KOPT-K1 (cell line): Measurements from ENCODE around the gene PARD6B.
"Not testable (repeated sequence)": the region's sequence is repeated elsewhere in the genome, so short reads cannot be mapped to it uniquely, and the experiment has no call there.

ENCODE experiments used
- H3K27ac ChIP-seq: fragments of 200-600 bp; sonication (generic); 2 replicates; pipeline ENCODE4 v1.5.1; 2016; ENCODE audit warnings: antibody characterized with exemption, mild to moderate bottlenecking, low read depth, low read length; ENCODE audit not compliant: poor library complexity, severe bottlenecking
- H3K36me3 ChIP-seq: fragments of 200-600 bp; sonication (generic); 2 replicates; pipeline ENCODE4 v1.5.1; 2017; ENCODE audit warnings: antibody characterized with exemption, mild to moderate bottlenecking, low read length, moderate library complexity; ENCODE audit not compliant: insufficient read depth
- H3K9me3 ChIP-seq: fragments of 200-600 bp; sonication (generic); 2 replicates; pipeline ENCODE4 v1.5.1; 2017; ENCODE audit warnings: antibody characterized with exemption, low read length, mild to moderate bottlenecking; ENCODE audit not compliant: insufficient read depth, poor library complexity, severe bottlenecking

PARD6B gene

DNA sequence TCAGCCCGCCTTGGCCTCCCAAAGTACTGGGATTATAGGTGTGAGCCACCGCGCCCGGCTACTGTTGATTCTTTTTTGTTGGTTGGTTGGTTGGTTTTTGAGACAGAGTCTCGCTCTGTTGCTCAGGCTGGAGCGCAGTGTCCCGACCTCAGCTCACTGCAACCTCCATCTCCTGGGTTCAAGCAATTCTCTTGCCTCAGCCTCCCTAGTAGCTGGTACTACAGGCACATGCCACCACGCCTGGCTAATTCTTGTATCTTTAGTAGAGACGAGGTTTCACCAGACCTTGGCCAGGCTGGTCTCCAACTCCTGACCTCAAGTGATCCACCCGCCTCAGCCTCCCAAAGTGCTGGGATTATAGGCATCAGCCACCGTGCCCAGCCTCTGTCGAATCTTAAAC, 17.0 kb upstream of the PARD6B start:
- not testable (repeated sequence) for H3K36me3 ChIP-seq, H3K9me3 ChIP-seq, H3K27ac ChIP-seq

DNA sequence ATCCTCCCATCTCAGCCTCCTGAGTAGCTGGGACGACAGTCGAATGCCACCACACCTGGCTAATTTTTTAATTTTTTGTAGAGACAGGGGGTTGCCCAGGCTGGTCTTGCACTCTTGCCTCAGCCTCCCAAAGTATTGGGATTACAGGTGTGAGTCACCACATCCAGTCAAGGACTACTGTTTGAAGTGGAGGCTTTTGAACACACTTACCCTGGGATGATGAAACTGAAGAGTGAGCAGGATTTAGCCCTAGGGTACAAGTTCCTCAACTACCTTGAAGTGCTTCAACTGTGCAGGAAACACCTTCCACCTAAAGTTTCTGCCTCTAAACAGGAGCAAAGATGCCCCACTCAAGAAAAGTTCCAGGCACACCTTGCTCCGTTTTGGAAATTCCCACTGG, 15.7 kb upstream of the PARD6B start:
- no peak overlapping the region for H3K27ac ChIP-seq
- H3K9me3 ChIP-seq, result no peaks in the 10 kb centered on the region
- no peaks in the 10 kb centered on the region for H3K36me3 ChIP-seq

DNA sequence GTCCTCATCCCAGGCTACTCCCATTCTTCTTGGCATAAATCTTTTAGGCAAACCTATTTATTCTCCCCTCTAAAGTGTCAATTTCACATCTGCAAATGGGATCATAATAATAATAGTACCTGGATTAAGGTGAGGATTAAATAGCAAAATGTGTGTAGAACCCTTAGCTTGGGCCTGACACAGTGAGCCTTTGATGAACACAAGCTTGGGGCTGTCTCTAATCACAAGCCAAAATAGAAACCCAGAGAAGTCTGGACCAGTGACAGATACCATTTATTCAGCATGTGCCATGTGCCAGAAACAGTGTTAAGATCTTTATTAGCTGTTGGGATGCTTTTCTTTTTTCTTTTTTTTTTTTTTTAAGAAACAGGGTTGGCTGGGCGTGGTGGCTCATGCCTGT, 14.9 kb upstream of the PARD6B start:
- Histone ChIP-seq H3K36me3 (no peaks in the 10 kb centered on the region), H3K27ac (no peak overlapping the region), H3K9me3 (no peaks in the 10 kb centered on the region)

DNA sequence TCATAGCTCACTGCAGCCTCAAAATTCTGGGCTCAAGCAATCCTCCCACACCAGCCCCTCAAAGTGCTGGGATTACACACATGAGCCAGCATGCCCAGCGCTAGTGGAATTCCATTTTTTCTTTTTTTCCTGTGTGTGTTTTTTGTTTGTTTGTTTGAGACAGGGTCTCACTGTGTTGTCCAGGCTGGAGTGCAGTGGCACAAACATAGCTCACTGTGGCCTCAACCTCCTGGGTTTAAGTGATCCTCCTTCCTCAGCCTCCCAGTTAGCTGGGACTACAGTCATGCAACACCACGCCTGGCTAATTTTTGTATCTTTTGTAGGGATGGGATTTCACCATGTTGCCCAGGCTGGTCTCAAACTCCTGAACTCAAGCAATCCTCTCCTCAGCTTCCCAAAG, 14.1 kb upstream of the PARD6B start:
- Histone ChIP-seq H3K9me3 (no peaks in the 10 kb centered on the region), H3K27ac (no peak overlapping the region), H3K36me3 (no peaks in the 10 kb centered on the region)

DNA sequence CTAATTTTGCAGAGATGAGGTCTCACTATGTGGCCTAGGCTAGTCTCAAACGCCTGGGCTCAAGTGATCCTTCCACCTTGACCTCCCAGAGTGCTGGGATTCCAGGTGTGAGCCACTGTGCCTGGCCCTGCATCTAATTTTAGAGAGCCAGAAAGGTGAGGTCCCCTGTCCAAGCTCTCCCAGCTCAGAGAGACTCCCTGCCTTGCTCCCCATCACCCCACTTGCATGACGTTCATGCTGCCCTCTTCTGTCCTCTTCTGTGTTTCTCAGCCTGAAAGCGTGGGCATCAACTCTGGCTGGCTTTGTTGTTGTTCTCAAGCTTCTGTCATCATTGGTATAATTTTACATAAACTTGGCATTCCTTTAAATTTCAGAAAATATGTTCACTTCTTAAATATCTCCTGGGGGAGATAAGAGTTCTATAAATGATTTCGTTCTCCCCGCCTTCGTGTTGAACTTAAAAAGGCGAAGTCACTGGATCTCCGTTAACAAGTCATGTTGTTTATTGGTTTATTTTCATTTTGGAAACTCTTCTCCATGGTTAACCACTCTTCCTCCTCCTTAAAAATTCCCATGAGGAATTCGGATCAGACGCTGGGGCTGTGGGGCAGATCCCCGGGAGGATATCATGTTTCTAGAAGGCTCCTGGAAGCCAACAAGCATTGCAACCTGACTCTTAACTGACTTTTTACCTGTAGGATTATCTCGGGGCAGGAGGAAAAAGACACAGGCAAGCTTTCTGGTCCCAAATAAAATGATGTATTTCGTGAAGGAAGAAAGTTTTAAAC, 13.2 kb upstream of the PARD6B start:
- Histone ChIP-seq H3K36me3 (no peaks in the 10 kb centered on the region), H3K9me3 (no peaks in the 10 kb centered on the region), H3K27ac (no peak overlapping the region)

DNA sequence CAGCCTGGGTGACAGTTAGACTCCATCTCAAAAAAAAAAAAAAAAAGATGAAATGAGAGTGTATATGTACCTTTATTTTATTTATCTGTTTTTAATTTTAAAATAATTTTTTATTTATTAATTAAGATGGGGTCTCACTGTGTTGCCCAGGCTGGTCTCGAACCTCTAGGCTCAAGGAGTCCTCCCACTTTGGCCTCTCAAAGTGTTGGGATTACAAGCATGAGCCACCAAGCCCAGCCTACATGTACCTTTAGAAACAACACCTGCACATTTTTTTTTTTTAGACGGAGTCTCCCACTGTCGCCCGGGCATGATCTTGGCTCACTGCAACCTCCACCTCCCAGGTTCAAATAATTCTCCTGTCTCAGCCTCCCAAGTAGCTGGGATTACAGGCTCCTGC, 12.1 kb upstream of the PARD6B start:
- H3K27ac ChIP-seq, result no peak overlapping the region
- H3K36me3 ChIP-seq, result no peaks in the 10 kb centered on the region
- H3K9me3 ChIP-seq, result no peaks in the 10 kb centered on the region

DNA sequence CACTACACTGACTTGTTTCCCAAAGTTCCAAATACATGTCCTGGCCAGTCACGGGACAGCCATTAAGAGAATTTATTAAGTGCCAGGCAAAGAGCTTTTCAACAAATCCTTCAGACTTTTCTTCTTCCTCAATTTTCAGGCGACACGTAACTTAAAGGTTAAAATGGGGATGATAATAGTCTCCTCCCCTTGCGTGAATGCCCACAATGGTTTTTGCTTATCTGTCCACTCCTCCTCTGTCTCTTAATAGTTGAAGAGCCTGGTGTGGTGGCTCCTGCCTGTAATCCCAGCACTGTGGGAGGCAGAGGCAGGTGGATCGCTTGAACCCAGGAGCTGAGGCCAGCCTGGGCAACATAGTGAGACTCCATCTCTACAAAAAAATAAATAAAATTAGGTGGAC, 11.4 kb upstream of the PARD6B start:
- H3K27ac ChIP-seq, result no peak overlapping the region
- H3K9me3 ChIP-seq, result no peaks in the 10 kb centered on the region
- no peaks in the 10 kb centered on the region for H3K36me3 ChIP-seq

DNA sequence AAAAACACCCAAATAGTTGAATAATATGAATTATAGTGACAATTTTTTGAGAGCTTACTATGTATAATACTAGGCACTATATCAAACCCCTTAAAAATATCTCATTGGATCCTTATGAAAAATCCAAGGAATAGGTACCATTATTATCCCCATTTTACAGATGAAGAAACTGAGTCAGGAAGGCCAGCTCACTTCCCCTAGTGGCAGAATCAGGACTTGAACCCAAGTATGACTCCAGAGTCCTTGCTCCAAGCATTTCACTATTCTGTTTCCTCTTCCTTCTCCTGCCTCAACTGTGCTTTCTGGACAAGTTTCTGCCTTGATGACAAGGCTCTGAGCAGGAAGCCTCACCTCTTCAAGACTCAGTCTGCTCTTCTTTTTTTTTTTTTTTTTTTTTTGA, 10.8 kb upstream of the PARD6B start:
- Histone ChIP-seq H3K27ac (no peak overlapping the region), H3K9me3 (no peaks in the 10 kb centered on the region), H3K36me3 (no peaks in the 10 kb centered on the region)

DNA sequence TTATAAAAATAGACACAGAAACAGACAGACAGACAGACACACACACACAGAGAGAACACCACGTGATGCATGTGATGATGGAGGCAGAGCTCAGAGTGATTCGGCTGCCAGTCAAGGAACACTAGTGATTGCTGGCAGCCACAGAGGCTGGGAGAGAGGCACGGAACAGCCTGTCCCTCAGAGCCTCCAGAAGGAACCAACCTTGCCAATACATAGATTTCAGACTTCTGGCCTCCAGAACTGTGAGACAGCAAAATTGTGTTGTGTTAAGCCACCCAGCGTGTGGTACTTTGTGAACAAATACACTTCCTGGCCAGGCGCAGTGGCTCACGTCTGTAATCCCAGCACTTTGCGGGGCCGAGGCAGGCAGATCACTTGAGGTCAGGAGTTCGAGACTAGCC, 9.5 kb upstream of the PARD6B start:
- no peak overlapping the region for H3K27ac ChIP-seq
- no peaks in the 10 kb centered on the region for H3K36me3 ChIP-seq
- no peaks in the 10 kb centered on the region for H3K9me3 ChIP-seq

DNA sequence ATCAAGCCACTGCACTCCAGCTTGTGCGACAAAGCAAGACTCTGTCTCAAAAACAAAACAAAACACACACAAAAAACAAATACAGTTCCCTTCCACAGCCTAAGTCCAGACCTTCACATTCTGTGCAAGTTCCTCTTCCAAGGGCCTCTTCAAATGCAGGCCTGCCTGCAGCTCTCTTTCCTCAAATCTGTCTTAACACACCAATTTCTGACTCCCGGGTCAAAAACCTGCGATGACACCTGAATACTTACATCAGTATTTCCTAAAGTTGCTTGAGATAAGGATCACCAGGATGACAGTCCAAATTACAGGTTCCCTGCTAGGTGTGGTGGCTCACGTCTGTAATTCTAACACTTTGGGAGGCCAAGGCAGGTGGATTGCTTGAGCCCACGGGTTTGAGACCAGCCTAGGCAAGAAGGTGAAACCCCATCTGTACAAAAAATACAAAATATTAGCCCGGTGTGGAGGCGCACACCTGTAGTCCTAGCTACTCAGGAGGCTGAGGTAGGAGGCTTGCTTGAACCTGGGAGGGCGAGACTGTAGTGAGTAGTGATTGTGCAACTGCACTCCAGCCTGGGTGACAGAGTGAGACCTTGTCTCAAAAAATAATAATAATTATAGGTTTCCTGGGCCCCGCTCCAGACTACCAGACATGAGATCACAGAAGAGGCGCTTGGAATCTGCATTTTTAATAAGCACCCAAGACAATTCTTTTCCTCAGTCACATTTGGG, 8.8 kb upstream of the PARD6B start:
- Histone ChIP-seq H3K36me3 (no peaks in the 10 kb centered on the region), H3K27ac (no peak overlapping the region), H3K9me3 (no peaks in the 10 kb centered on the region)

DNA sequence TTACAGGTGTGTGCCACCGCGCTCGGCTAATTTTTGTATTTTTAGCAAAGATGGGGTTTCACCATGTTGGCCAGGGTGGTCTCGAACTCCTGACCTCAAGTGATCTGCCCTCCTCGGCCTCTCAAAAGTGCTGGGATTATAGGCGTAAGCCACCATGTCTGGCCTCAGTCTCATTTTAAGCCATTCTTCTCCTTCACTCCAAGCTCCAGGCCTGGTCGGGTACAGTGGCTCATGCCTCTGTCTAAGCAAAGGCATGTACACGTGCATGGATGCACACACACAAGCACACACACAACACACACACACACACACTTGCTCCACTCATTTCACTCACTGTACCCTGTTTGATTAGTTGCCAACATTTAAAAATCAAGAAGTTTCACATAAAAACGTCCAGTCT, 7.7 kb upstream of the PARD6B start:
- Histone ChIP-seq H3K9me3 (no peaks in the 10 kb centered on the region), H3K27ac (no peak overlapping the region), H3K36me3 (no peaks in the 10 kb centered on the region)

DNA sequence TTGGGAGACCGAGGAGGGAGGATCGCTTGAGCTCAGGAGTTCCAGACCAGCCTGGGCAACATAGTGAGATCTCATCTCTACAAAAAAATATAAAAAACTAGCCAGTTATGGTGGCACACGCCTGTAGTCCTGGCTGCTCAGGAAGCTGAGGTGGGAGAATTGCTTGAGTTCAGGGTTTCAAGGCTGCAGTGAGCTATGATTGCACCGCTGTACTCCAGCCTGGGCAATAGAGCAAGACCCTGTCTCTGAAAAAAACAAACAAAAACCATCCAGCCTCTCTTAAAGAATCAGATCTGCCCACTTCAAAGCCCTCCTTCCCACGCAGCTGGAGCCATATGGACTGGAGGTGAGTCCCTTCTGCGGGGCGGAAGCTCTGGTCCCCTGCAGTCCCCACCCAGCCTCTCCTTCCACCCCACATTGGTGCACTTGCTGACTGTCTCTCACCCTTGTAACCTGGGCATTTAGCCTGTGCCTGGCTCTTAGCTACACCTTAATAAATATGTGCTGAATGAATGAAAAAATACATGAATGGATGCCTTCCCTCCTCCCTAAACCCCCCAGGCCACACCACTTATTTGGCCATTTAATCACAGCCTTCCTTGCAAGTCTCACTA, 7.2 kb upstream of the PARD6B start:
- H3K9me3 ChIP-seq, result no peaks in the 10 kb centered on the region
- no peak overlapping the region for H3K27ac ChIP-seq
- H3K36me3 ChIP-seq, result no peaks in the 10 kb centered on the region

DNA sequence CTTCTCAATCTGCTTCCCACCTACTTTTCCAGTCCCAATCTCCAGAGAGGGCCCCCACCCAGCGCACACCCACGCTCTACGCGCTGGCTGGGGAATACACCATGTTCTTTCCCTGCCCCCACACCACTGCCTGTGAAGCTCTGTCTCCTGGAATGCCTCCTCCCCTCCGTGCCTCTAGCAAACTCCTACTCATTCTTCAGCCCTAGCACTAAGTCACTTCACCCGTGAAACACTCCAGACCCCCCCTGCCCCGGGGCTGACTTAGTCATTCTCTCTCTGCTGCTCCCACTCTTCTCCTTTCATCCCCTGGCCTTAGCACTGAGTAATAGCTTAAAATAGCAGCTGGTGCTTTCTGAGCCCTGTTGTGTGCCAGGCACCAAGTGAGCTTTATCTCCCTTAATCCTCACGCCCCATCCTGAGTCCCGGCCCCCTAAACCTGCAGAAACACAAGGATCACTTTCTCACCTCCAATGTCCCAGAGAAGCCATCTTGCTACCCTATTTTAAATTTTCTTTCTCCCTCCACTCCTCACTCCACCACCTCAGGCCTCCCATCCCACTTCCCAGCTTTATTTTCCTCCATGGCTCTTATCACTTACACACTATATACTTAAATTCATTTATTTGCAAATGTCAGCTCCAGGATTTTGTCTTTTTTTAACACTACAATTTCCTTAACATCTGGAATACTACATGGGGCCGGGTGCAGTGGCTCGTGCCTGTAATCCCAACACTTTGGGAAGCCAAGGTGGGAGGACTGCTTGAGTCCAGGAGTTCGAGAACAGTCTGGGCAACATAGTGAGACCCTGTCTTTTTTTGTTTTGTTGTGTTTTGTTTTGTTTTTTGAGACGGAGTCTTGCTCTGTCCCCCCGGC, 6.3 kb upstream of the PARD6B start:
- no peaks in the 10 kb centered on the region for H3K9me3 ChIP-seq
- H3K36me3 ChIP-seq, result no peaks in the 10 kb centered on the region
- no peak overlapping the region for H3K27ac ChIP-seq

DNA sequence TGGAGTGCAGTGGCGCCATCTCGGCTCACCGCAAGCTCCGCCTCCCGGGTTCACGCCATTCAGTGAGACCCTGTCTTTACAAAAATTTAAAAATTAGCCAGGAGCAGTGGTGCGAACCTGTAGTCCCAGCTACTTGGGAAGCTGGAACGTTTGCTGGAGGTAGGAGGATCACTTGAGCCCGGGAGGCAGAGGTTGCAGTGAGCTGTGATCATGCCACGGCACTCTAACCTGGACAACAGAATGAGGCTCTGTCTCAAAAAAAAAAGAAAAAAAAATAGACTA, 5.7 kb upstream of the PARD6B start:
- H3K27ac ChIP-seq, result no peak overlapping the region
- H3K36me3 ChIP-seq, result no peaks in the 10 kb centered on the region
- H3K9me3 ChIP-seq, result no peaks in the 10 kb centered on the region
